Vagina (tissue), 2 donors: ENCODE data around the gene SPAG9. TPM values are rescaled to one million over a fixed set of nuclear protein-coding genes. Genes with fewer than 3 reads are reported as not detected.

ENCODE experiments used
- DNase-seq, 2 donors: peaks; one replicate each; pipeline ENCODE4 v3.0.0-alpha.2; 2017; ENCODE audit errors: extremely low spot score in 2 of 2
- H3K27ac ChIP-seq: fragments of 200-600 bp; sonication (generic); one replicate; pipeline ENCODE4 v1.5.1; 2019
- H3K27me3 ChIP-seq: fragments of 200-600 bp; sonication (generic); one replicate; pipeline ENCODE4 v1.5.1; 2019
- H3K36me3 ChIP-seq, 2 donors: fragments of 200-600 bp; sonication (generic); one replicate each; pipeline ENCODE4 v1.5.1; 2017 to 2019
- H3K4me1 ChIP-seq: fragments of 200-600 bp; sonication (generic); one replicate; pipeline ENCODE4 v1.5.1; 2019
- H3K4me3 ChIP-seq, 2 donors: fragments of 200-600 bp; sonication (generic); 1 replicate in 1 of 2; 2 replicates in 1 of 2; pipeline ENCODE4 v1.5.1; 2016 to 2019
- H3K9me3 ChIP-seq: fragments of 200-600 bp; sonication (generic); one replicate; pipeline ENCODE4 v1.5.1; 2019
- CTCF ChIP-seq, 3 experiments: fragments of 450-650 bp in 2 of 3; fragments of 200-600 bp in 1 of 3; sonication (generic) in 1 of 3; IDR thresholded peaks; one replicate each; pipeline ENCODE4 v1.5.1; 2017 to 2019; ENCODE audit warnings: antibody characterized with exemption in 3 of 3, mild to moderate bottlenecking in 2 of 3, moderate library complexity in 2 of 3
- POLR2A ChIP-seq, 2 donors: fragments of 450-650 bp; IDR thresholded peaks; one replicate each; pipeline ENCODE4 v1.6.1; 2017; ENCODE audit warnings: antibody characterized with exemption in 2 of 2, mild to moderate bottlenecking in 2 of 2, moderate library complexity in 2 of 2
- POLR2AphosphoS5 ChIP-seq, 2 donors: sonication (generic); formaldehyde crosslinking; IDR thresholded peaks; one replicate each; pipeline ENCODE4 v1.9.0; 2017; ENCODE audit warnings: antibody characterized with exemption in 2 of 2, mild to moderate bottlenecking in 2 of 2, low read depth in 1 of 2; ENCODE audit not compliant: insufficient read depth in 1 of 2
- intact Hi-C: fragments of 100-400 bp; cut with DNase I; formaldehyde crosslinking; loops from one replicate; pipeline ENCODE4 v1.15.1; 2023
- total RNA-seq: library from RNA; depleted of rRNA; stranded (reverse); fragments of >200 nt; gene quantifications from one replicate; pipeline ENCODE4 v1.2.3, GENCODE V29; 2016

The SPAG9 gene
- total RNA-seq, 1 donor from 2014 or later: 92.6 TPM

GRCh38 chr17:50913120-50913519 is 207.5 kb downstream of the SPAG9 start:
- TF ChIP-seq POLR2A (IDR thresholded peaks at IDR 0.05) (no peak), POLR2AphosphoS5 (IDR thresholded peaks at IDR 0.05; ENCODE audit: insufficient read depth in 1 of 2, low read depth in 1 of 2) (no peak), CTCF (IDR thresholded peaks at IDR 0.05) (no peak)
- Histone ChIP-seq H3K27ac (no peak overlapping the region), H3K9me3 (no peaks in the 10 kb centered on the region), H3K4me3 (no peak overlapping the region), H3K27me3 (no peaks in the 10 kb centered on the region), H3K4me1 (peaks cover 4% of the 10 kb centered on the region), H3K36me3 (no peaks in the 10 kb centered on the region)
- intact Hi-C loops: no loop called here
- DNase-seq: no peak

Other genes starting within 250 kb of the SPAG9 start
- 50.8 TPM for gene NME1, start 32.7 kb upstream of the SPAG9 start, total RNA-seq
- gene NME2, start 45.5 kb upstream of the SPAG9 start, total RNA-seq: 468 TPM
- 20.1 TPM for gene MBTD1, start 139.2 kb upstream of the SPAG9 start, total RNA-seq
- 25.3 TPM for gene UTP18, start 139.7 kb upstream of the SPAG9 start, total RNA-seq